IMR-90 (cell line): ENCODE measurements around the gene SLC47A2. TPM values are rescaled to one million over a fixed set of nuclear protein-coding genes. Genes with fewer than 3 reads are reported as not detected.

ENCODE experiments used
- ATAC-seq: fragments of 200-7000 bp; cut with Tn5 transposase; 2 replicates; pipeline ENCODE4 v1.9.1; 2020; ENCODE audit warnings: low read depth, mild to moderate bottlenecking, moderate library complexity
- BruUV-seq: library from RNA; stranded (reverse); fragments of 400-500 nt; replicated peaks from 2 replicates; lab custom pipeline; 2021; lab: Mats Ljungman, UMichigan
- CTCF ChIA-PET: fragments of 300-600 bp; formaldehyde crosslinking; extraction: SDS; loops from one replicate; lab custom pipeline; 2021; ENCODE audit warnings: antibody characterized with exemption; lab: Yijun Ruan, JAX
- POLR2A ChIA-PET: fragments of 300-600 bp; sonication (Branson Sonifier 250); formaldehyde crosslinking; loops from one replicate; lab custom pipeline; 2022; ENCODE audit warnings: antibody characterized with exemption; ENCODE audit not compliant: unreplicated experiment; lab: Charles Lee
- DNase-seq: peaks from one replicate; pipeline ENCODE4 v3.0.0; 2013
- H2AFZ ChIP-seq: replicated peaks from 2 replicates; pipeline ENCODE3; 2013; ENCODE audit warnings: low read length, mild to moderate bottlenecking; ENCODE audit not compliant: poor library complexity
- H2AK5ac ChIP-seq: 2 replicates; pipeline ENCODE4 v1.6.1; 2013; ENCODE audit warnings: low read depth, low read length, inconsistent platforms
- H2AK9ac ChIP-seq: replicated peaks from 2 replicates; pipeline ENCODE3; 2013; ENCODE audit warnings: mild to moderate bottlenecking, low read depth, low read length, moderate library complexity; ENCODE audit not compliant: poor library complexity
- H2BK120ac ChIP-seq: 2 replicates; pipeline ENCODE4 v1.6.1; 2013; ENCODE audit warnings: low read depth, low read length, inconsistent platforms
- H2BK15ac ChIP-seq: 3 replicates; pipeline ENCODE4 v1.6.1; 2013; ENCODE audit warnings: low read depth, low read length, inconsistent platforms
- H2BK20ac ChIP-seq: 2 replicates; pipeline ENCODE4 v1.6.1; 2013; ENCODE audit warnings: low read depth, mild to moderate bottlenecking, inconsistent platforms, low read length, moderate library complexity
- H2BK5ac ChIP-seq: 2 replicates; pipeline ENCODE4 v1.6.1; 2013; ENCODE audit warnings: mild to moderate bottlenecking, low read depth, low read length, inconsistent platforms; ENCODE audit not compliant: poor library complexity, severe bottlenecking
- H3K14ac ChIP-seq: replicated peaks from 2 replicates; pipeline ENCODE4 v1.6.1; 2013; ENCODE audit warnings: low read depth, low read length, inconsistent platforms
- H3K18ac ChIP-seq: 2 replicates; pipeline ENCODE4 v1.6.1; 2013; ENCODE audit warnings: low read depth, low read length, control low read depth
- H3K23ac ChIP-seq: 2 replicates; pipeline ENCODE4 v1.6.1; 2013; ENCODE audit warnings: low read depth, low read length, inconsistent platforms
- H3K27ac ChIP-seq: 2 replicates; pipeline ENCODE4 v1.5.1; 2013; ENCODE audit warnings: mild to moderate bottlenecking, control low read depth, low read length; ENCODE audit not compliant: insufficient read depth
- H3K27me3 ChIP-seq: 2 replicates; pipeline ENCODE4 v1.6.1; 2013; ENCODE audit warnings: low read length; ENCODE audit not compliant: control insufficient read depth, insufficient read depth
- H3K36me3 ChIP-seq: 2 replicates; pipeline ENCODE4 v1.6.1; 2013; ENCODE audit warnings: low read length, mixed read lengths; ENCODE audit not compliant: control insufficient read depth, insufficient read depth
- H3K4ac ChIP-seq: 2 replicates; pipeline ENCODE4 v1.6.1; 2013; ENCODE audit warnings: low read depth, low read length, inconsistent platforms
- H3K4me1 ChIP-seq: 2 replicates; pipeline ENCODE4 v1.6.1; 2013; ENCODE audit warnings: low read length, mixed read lengths; ENCODE audit not compliant: control insufficient read depth, insufficient read depth
- H3K4me2 ChIP-seq: 2 replicates; pipeline ENCODE4 v1.6.1; 2013; ENCODE audit warnings: low read depth, mild to moderate bottlenecking, control low read depth, low read length, moderate library complexity
- H3K4me3 ChIP-seq: 2 replicates; pipeline ENCODE4 v1.5.1; 2013; ENCODE audit warnings: low read depth, mild to moderate bottlenecking, control low read depth, low read length, moderate library complexity; ENCODE audit not compliant: insufficient read depth
- H3K56ac ChIP-seq: 2 replicates; pipeline ENCODE4 v1.6.1; 2013; ENCODE audit warnings: low read length, inconsistent platforms; ENCODE audit not compliant: insufficient read depth; ENCODE audit errors: extremely low read depth
- H3K79me1 ChIP-seq, 2 experiments: 2 replicates each; pipeline ENCODE4 v1.6.1; 2013; ENCODE audit warnings: low read length in 2 of 2, inconsistent platforms in 1 of 2, low read depth in 1 of 2
- H3K9ac ChIP-seq: 2 replicates; pipeline ENCODE4 v1.6.1; 2013; ENCODE audit warnings: low read depth, low read length, control low read depth
- H3K9me1 ChIP-seq: 2 replicates; pipeline ENCODE4 v1.6.1; 2013; ENCODE audit warnings: low read length, inconsistent platforms; ENCODE audit not compliant: insufficient read depth
- H3K9me3 ChIP-seq: 2 replicates; pipeline ENCODE4 v1.6.1; 2013; ENCODE audit warnings: low read length; ENCODE audit not compliant: control insufficient read depth, insufficient read depth
- H4K20me1 ChIP-seq: 2 replicates; pipeline ENCODE4 v1.6.1; 2013; ENCODE audit warnings: low read length, inconsistent platforms; ENCODE audit not compliant: insufficient read depth
- H4K5ac ChIP-seq: 2 replicates; pipeline ENCODE4 v1.6.1; 2013; ENCODE audit warnings: mild to moderate bottlenecking, low read depth, low read length, control low read depth
- H4K8ac ChIP-seq, 2 experiments: 2 replicates each; pipeline ENCODE4 v1.6.1; 2013; ENCODE audit warnings: low read depth in 2 of 2, low read length in 2 of 2, control low read depth in 1 of 2, inconsistent platforms in 1 of 2
- H4K91ac ChIP-seq: 2 replicates; pipeline ENCODE4 v1.6.1; 2013; ENCODE audit warnings: low read depth, low read length, inconsistent platforms; ENCODE audit not compliant: insufficient read depth
- BHLHE40 ChIP-seq: fragments of 150-350 bp; IDR thresholded peaks from 2 replicates; pipeline ENCODE4 v1.6.1; 2016; ENCODE audit warnings: mild to moderate bottlenecking, low read depth, low read length
- CEBPB ChIP-seq: IDR thresholded peaks from 2 replicates; pipeline ENCODE4 v1.6.1; 2012; ENCODE audit warnings: low read depth, low read length, improper control_type of control experiment
- CHD1 ChIP-seq: IDR thresholded peaks from 2 replicates; pipeline ENCODE4 v1.6.1; 2012; ENCODE audit warnings: low read depth, low read length, improper control_type of control experiment
- FOS ChIP-seq: fragments of 150-350 bp; IDR thresholded peaks from 2 replicates; pipeline ENCODE4 v1.6.1; 2016; ENCODE audit warnings: low read depth, low read length
- MAFK ChIP-seq: IDR thresholded peaks from 2 replicates; pipeline ENCODE4 v1.6.1; 2012; ENCODE audit warnings: low read depth, low read length, improper control_type of control experiment
- MAZ ChIP-seq: IDR thresholded peaks from 2 replicates; pipeline ENCODE4 v1.6.1; 2012; ENCODE audit warnings: low read depth, mild to moderate bottlenecking, low read length, improper control_type of control experiment, moderate library complexity, borderline replicate concordance
- MXI1 ChIP-seq: IDR thresholded peaks from 2 replicates; pipeline ENCODE4 v1.6.1; 2012; ENCODE audit warnings: low read depth, mild to moderate bottlenecking, low read length, moderate library complexity, borderline replicate concordance
- NFE2L2 ChIP-seq: fragments of 150-350 bp; IDR thresholded peaks from 2 replicates; pipeline ENCODE4 v1.6.1; 2016; ENCODE audit warnings: low read depth, mild to moderate bottlenecking, low read length
- POLR2A ChIP-seq: IDR thresholded peaks from 2 replicates; pipeline ENCODE4 v1.6.1; 2012; ENCODE audit warnings: mild to moderate bottlenecking, low read depth, low read length
- RAD21 ChIP-seq: IDR thresholded peaks from 2 replicates; pipeline ENCODE4 v1.6.1; 2012; ENCODE audit warnings: low read length, improper control_type of control experiment
- RCOR1 ChIP-seq: IDR thresholded peaks from 2 replicates; pipeline ENCODE4 v1.6.1; 2012; ENCODE audit warnings: mild to moderate bottlenecking, low read length, improper control_type of control experiment; ENCODE audit not compliant: insufficient replicate concordance
- RFX5 ChIP-seq: IDR thresholded peaks from 2 replicates; pipeline ENCODE4 v1.8.0; 2012; ENCODE audit warnings: low read depth, mild to moderate bottlenecking, low read length, moderate library complexity
- SMC3 ChIP-seq: fragments of 150-350 bp; IDR thresholded peaks from 2 replicates; pipeline ENCODE4 v1.6.1; 2016; ENCODE audit warnings: low read depth, mild to moderate bottlenecking, antibody characterized with exemption, low read length, moderate library complexity
- WGBS, 2 experiments: methylation state at CpG; one replicate each; pipeline versions ENCODE4 v1.1.5 to v1.1.7; 2013; ENCODE audit warnings: missing lambda C conversion rate in 2 of 2; ENCODE audit not compliant: insufficient read length in 1 of 2; ENCODE audit errors: extremely low coverage in 2 of 2; 5-methylcytosine and 5-hydroxymethylcytosine counted together
- dilution Hi-C: fragments of 300-500 bp; cut with HindIII; formaldehyde crosslinking; loops from one replicate; pipeline ENCODE4 v1.14.3; 2018; ENCODE audit warnings: low sequenced_read_pairs; ENCODE audit not compliant: unreplicated experiment
- in situ Hi-C: fragments of 300-500 bp; cut with MboI; formaldehyde crosslinking; loops from 3 replicates; pipeline ENCODE4 v1.14.3; 2019; ENCODE audit warnings: low sequenced_read_pairs, inconsistent platforms, mixed read lengths
- intact Hi-C: fragments of 100-400 bp; cut with micrococcal nuclease; formaldehyde crosslinking; loops from 2 replicates; pipeline ENCODE4 v1.10.0; 2022
- polyA plus RNA-seq, 3 experiments: library from polyadenylated mRNA; depleted of rRNA; stranded (reverse); fragments of >200 nt; gene quantifications; 2 replicates each; pipeline ENCODE4 v1.2.3, GENCODE V29; 2012; ENCODE audit warnings: low replicate concordance in 1 of 3
- total RNA-seq: library from RNA; depleted of rRNA; stranded (reverse); fragments of >200 nt; gene quantifications from 2 replicates; pipeline ENCODE4 v1.2.3, GENCODE V29; 2012
- TF ChIP-seq, protein P1 (sequence below): conservative IDR thresholded peaks from 2 replicates; pipeline ENCODE4 v1.5.1; 2012; ENCODE audit warnings: mild to moderate bottlenecking, low read depth, low read length, improper control_type of control experiment
- TF ChIP-seq, protein P2 (sequence below): fragments of 150-350 bp; IDR thresholded peaks from 2 replicates; pipeline ENCODE4 v1.6.1; 2017; ENCODE audit warnings: mild to moderate bottlenecking, antibody characterized with exemption, low read length, low read depth
- TF ChIP-seq, protein P3 (sequence below): fragments of 150-350 bp; IDR thresholded peaks from 2 replicates; pipeline ENCODE4 v1.6.1; 2016; ENCODE audit warnings: low read depth, mild to moderate bottlenecking, low read length, moderate library complexity, borderline replicate concordance

Gene SLC47A2
- total and polyA plus RNA-seq, 2 of the 4 experiments (the other 2 are of a cell fraction) = not detected

DNA sequence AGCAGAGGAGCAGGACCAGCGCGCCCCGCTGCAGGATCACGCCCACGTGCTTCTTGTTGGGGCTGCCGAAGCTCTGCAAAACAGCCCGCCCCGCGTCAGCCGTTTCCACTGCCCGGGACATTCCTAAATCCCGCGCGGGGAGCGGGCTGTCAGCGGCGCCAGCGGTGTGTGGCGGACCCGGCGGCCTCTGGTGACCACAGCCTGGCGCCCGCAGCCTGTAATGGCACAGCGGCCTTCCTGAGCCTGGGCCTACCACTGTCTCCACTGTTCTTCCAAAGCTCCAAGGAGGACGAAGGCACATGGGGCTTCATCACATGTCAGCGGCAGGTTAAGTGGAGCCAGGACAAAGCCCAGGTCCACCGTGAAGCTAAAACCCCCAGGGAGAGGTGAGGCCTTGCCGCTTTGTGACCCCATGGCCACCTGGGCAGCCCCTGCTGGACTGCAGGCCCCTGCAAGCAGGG, 2.5 kb downstream of the SLC47A2 start:
- WGBS, 2 experiments = 86% methylated on average over 7 of the region's 28 CpGs; no CpG with 5 or more reads in 1 of the 2 experiments
- BruUV-seq = no TSS peak
- Histone ChIP-seq H3K27ac (no peak overlapping the region), H3K56ac (no peak overlapping the region), H3K23ac (no peak overlapping the region), H3K4me3 (no peak overlapping the region), H3K18ac (no peak overlapping the region), H4K8ac (no peak overlapping the region), H3K4me1 (no peaks in the 10 kb centered on the region), H4K20me1 (no peaks in the 10 kb centered on the region), H4K5ac (no peak overlapping the region), H2AK9ac (no peak overlapping the region), H2BK20ac (no peak overlapping the region), H2BK15ac (no peak overlapping the region), H2BK5ac (no peak overlapping the region), H3K9ac (no peak overlapping the region), H3K9me3 (no peaks in the 10 kb centered on the region), H3K27me3 (peaks cover 17% of the 10 kb centered on the region; the same call in 1 of the 2 replicates), H3K14ac (no peak overlapping the region), H3K4me2 (no peak overlapping the region), H3K9me1 (no peaks in the 10 kb centered on the region), H3K4ac (no peak overlapping the region), H3K79me1 (no peaks in the 10 kb centered on the region), H4K91ac (no peak overlapping the region), H2AK5ac (no peak overlapping the region), H2BK120ac (no peak overlapping the region), H2AFZ (no peak overlapping the region), H3K36me3 (no peaks in the 10 kb centered on the region)
- intact Hi-C loops = no loop called here
- ChIA-PET CTCF (no interaction called here), POLR2A (no interaction called here)
- no peak for DNase-seq
- ATAC-seq = no peak
- dilution Hi-C loops = no loop called here
- TF ChIP-seq RFX5 (no peak), MAFK (no peak), SMC3 (no peak), NFE2L2 (no peak), MXI1 (no peak), RAD21 (no peak), BHLHE40 (no peak), CEBPB (no peak), FOS (no peak), CHD1 (no peak), MAZ (no peak), POLR2A (no peak), RCOR1 (no peak)
- TF ChIP-seq, protein P1, sequence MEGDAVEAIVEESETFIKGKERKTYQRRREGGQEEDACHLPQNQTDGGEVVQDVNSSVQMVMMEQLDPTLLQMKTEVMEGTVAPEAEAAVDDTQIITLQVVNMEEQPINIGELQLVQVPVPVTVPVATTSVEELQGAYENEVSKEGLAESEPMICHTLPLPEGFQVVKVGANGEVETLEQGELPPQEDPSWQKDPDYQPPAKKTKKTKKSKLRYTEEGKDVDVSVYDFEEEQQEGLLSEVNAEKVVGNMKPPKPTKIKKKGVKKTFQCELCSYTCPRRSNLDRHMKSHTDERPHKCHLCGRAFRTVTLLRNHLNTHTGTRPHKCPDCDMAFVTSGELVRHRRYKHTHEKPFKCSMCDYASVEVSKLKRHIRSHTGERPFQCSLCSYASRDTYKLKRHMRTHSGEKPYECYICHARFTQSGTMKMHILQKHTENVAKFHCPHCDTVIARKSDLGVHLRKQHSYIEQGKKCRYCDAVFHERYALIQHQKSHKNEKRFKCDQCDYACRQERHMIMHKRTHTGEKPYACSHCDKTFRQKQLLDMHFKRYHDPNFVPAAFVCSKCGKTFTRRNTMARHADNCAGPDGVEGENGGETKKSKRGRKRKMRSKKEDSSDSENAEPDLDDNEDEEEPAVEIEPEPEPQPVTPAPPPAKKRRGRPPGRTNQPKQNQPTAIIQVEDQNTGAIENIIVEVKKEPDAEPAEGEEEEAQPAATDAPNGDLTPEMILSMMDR = no peak
- TF ChIP-seq, protein P2, sequence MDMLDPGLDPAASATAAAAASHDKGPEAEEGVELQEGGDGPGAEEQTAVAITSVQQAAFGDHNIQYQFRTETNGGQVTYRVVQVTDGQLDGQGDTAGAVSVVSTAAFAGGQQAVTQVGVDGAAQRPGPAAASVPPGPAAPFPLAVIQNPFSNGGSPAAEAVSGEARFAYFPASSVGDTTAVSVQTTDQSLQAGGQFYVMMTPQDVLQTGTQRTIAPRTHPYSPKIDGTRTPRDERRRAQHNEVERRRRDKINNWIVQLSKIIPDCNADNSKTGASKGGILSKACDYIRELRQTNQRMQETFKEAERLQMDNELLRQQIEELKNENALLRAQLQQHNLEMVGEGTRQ = no peak
- TF ChIP-seq, protein P3, sequence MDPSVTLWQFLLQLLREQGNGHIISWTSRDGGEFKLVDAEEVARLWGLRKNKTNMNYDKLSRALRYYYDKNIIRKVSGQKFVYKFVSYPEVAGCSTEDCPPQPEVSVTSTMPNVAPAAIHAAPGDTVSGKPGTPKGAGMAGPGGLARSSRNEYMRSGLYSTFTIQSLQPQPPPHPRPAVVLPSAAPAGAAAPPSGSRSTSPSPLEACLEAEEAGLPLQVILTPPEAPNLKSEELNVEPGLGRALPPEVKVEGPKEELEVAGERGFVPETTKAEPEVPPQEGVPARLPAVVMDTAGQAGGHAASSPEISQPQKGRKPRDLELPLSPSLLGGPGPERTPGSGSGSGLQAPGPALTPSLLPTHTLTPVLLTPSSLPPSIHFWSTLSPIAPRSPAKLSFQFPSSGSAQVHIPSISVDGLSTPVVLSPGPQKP = no peak
- in situ Hi-C loops = no loop called here
